ENCODE measurements around the gene RAB40C.
"Not testable (repeated sequence)": the region's sequence is repeated elsewhere in the genome, so short reads cannot be mapped to it uniquely, and the experiment has no call there.

The RAB40C gene

GRCh38 chr16:591892-592517, 2.1 kb downstream of the RAB40C start:
- peak overlapping the region; percentile 90 for H3K4me3 Mint-ChIP-seq
- H3K36me3 Mint-ChIP-seq (ENCODE audit: insufficient read depth), result peaks cover 27% of the 10 kb centered on the region
- no peaks in the 10 kb centered on the region for H3K27me3 Mint-ChIP-seq
- H3K9me3 Mint-ChIP-seq, result no peaks in the 10 kb centered on the region
- H3K4me1 Mint-ChIP-seq, result peaks cover 59% of the 10 kb centered on the region
- no peak for DNase-seq (ENCODE audit: low spot score in 2 of 2)
- H3K27ac Mint-ChIP-seq (ENCODE audit: low read depth), result no peak overlapping the region
- no peak for ATAC-seq (replicated peaks; ENCODE audit: extremely low read depth, poor library complexity, severe bottlenecking)

DNA sequence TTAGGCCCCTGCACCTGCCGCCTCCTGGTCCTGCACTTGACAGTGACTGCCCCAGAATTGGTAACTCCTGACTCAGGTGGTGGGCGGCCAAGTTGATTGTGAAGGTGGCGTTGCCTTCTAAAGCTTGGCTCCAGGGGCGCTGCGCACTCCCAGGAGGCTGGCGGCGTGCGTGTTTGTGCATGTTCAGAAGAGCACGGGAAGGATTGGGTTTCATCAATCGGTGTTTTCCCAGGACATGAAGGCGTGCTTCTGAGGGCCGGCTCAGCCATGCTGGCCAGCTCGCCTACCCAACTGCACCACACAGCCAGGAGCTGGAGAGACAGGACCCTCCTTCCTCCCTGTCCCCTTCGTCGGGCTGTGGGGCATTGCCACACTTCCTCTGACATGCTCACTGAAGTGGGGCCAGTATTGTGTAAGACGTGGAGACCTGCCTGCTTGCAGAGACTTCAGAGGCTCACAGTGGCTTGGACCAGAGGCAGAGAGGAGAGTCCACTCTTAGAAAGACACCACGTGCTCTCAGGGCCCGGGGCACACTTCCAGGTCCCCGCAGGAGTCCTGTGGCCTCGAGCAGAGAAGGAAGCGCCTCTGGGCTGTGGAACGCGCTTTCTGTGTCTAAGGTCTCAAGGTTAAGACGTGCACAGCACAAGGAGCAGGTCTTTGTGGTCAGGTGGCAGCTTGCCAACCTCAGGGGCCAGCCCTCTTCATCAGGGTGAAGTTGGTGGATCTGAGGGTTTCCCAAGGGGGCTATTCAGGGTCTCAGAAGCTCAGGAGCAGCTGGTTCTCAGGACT, 2.8 kb downstream of the RAB40C start:
- no peak for DNase-seq (ENCODE audit: low spot score in 2 of 2)
- H3K4me3 Mint-ChIP-seq, result no peak overlapping the region
- peaks cover 25% of the 10 kb centered on the region for H3K36me3 Mint-ChIP-seq (ENCODE audit: insufficient read depth)
- no peaks in the 10 kb centered on the region for H3K9me3 Mint-ChIP-seq
- no peaks in the 10 kb centered on the region for H3K27me3 Mint-ChIP-seq
- no peak overlapping the region for H3K27ac Mint-ChIP-seq (ENCODE audit: low read depth)
- ATAC-seq (replicated peaks; ENCODE audit: extremely low read depth, poor library complexity, severe bottlenecking), result no peak
- peaks cover 60% of the 10 kb centered on the region for H3K4me1 Mint-ChIP-seq

DNA sequence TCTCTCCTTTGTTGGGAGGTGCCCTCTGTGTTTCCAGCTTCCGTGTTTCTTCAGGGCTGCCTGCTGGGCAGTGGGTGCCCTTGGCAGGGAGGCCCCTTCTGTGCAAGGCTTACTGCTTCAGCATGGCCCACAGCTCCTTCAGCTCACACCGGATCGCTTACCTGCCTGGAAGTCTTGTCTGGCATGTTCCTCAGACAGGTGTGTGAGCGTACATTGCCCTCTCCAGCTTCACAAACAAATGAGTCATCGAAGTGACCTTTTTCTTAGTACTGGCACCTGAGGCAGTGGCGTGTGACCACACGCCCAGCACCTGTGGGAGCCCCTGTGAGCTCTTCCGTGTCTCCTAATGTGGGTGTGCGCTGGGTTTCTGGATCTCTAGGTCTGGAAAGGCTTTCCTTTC, 3.5 kb downstream of the RAB40C start:
- Mint-ChIP-seq H3K9me3 (no peaks in the 10 kb centered on the region), H3K36me3 (ENCODE audit: insufficient read depth) (peaks cover 21% of the 10 kb centered on the region), H3K27ac (ENCODE audit: low read depth) (no peak overlapping the region), H3K4me3 (no peak overlapping the region), H3K4me1 (peaks cover 56% of the 10 kb centered on the region), H3K27me3 (no peaks in the 10 kb centered on the region)
- no peak for ATAC-seq (replicated peaks; ENCODE audit: extremely low read depth, poor library complexity, severe bottlenecking)
- no peak for DNase-seq (ENCODE audit: low spot score in 2 of 2)

DNA sequence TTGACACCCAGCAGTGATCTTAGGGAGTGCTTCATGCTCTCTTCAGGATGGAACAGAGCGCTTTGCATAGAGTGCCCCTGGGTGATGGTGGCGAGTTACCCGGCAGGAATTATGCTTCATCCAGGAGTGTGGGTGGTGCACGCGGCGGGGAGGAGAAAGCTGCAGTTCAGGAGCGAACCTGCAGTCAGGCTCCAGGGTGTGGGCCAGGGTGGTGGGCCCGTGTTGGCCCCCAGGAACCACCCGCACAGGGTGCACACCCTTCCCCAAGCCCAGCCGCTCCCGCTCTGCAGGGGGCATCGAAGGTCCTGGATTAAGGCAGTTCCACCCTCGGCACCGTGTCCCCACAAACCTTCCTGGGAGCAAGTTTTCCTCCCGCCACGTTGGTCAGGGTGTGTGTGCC, 3.9 kb downstream of the RAB40C start:
- H3K9me3 Mint-ChIP-seq, result no peaks in the 10 kb centered on the region
- no peaks in the 10 kb centered on the region for H3K27me3 Mint-ChIP-seq
- DNase-seq (ENCODE audit: low spot score in 2 of 2) (no peak), ATAC-seq (replicated peaks; ENCODE audit: extremely low read depth, poor library complexity, severe bottlenecking) (no peak)
- H3K27ac Mint-ChIP-seq (ENCODE audit: low read depth), result no peak overlapping the region
- peaks cover 18% of the 10 kb centered on the region for H3K36me3 Mint-ChIP-seq (ENCODE audit: insufficient read depth)
- no peak overlapping the region for H3K4me3 Mint-ChIP-seq
- H3K4me1 Mint-ChIP-seq, result peaks cover 53% of the 10 kb centered on the region

GRCh38 chr16:595094-595528, 5.2 kb downstream of the RAB40C start:
- Mint-ChIP-seq H3K36me3 (ENCODE audit: insufficient read depth) (peaks cover 11% of the 10 kb centered on the region), H3K27ac (ENCODE audit: low read depth) (no peak overlapping the region), H3K4me1 (peaks cover 53% of the 10 kb centered on the region), H3K4me3 (no peak overlapping the region), H3K9me3 (no peaks in the 10 kb centered on the region), H3K27me3 (no peaks in the 10 kb centered on the region)
- ATAC-seq (replicated peaks; ENCODE audit: extremely low read depth, poor library complexity, severe bottlenecking), result no peak
- no peak for DNase-seq (ENCODE audit: low spot score in 2 of 2)

DNA sequence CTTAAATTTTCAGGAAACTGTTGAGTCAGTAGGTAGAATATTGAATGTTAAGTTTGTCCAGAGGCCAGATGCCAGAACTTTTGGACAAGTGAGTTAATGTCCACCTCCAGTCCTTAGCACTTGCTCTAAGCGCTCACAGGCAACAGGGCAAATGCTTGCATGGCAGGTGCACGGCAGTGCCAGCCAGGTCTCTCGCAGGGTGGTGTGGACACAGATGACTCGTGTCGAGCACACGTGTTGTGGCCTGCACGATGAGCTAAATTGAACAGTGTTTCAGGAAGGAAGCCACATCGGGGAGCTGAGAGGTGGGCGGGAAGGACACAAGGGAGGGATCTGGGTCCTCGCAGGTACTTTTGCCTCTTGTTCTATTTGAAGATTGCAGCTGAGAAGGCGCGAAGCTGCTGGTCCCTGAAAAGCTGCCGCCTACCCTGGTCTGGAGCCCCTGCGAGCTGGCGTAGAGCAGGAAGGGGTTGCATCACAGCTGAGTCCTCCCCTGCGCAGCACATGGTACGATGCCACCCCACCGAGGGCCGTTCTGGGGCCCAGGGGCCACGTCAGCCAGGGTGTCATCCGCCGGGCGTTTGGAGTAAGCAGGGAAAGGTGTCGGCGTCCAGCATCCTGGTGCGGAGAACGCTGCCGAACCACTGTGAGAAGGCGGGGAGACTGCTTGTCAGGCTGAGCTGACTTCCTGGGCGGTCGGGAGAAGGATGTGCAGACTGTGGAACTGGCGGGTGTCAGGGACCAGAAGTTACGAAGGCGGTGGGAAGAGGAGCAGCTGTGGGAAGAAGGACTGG, 6.3 kb downstream of the RAB40C start:
- Mint-ChIP-seq H3K4me3 (no peak overlapping the region), H3K27ac (ENCODE audit: low read depth) (peak overlapping the region; percentile 83), H3K27me3 (no peaks in the 10 kb centered on the region), H3K4me1 (peaks cover 45% of the 10 kb centered on the region), H3K9me3 (no peaks in the 10 kb centered on the region), H3K36me3 (ENCODE audit: insufficient read depth) (peaks cover 12% of the 10 kb centered on the region)
- no peak for DNase-seq (ENCODE audit: low spot score in 2 of 2)
- no peak for ATAC-seq (replicated peaks; ENCODE audit: extremely low read depth, poor library complexity, severe bottlenecking)

- no peak for DNase-seq (ENCODE audit: low spot score in 2 of 2)
- peak overlapping the region; percentile 83 for H3K27ac Mint-ChIP-seq (ENCODE audit: low read depth)
- peaks cover 42% of the 10 kb centered on the region for H3K4me1 Mint-ChIP-seq
- no peaks in the 10 kb centered on the region for H3K27me3 Mint-ChIP-seq
- H3K36me3 Mint-ChIP-seq (ENCODE audit: insufficient read depth), result peaks cover 10% of the 10 kb centered on the region
- H3K9me3 Mint-ChIP-seq, result no peaks in the 10 kb centered on the region
- no peak for ATAC-seq (replicated peaks; ENCODE audit: extremely low read depth, poor library complexity, severe bottlenecking)
- no peak overlapping the region for H3K4me3 Mint-ChIP-seq
Measured at GRCh38 chr16:596736-597060, 6.8 kb downstream of the RAB40C start.

DNA sequence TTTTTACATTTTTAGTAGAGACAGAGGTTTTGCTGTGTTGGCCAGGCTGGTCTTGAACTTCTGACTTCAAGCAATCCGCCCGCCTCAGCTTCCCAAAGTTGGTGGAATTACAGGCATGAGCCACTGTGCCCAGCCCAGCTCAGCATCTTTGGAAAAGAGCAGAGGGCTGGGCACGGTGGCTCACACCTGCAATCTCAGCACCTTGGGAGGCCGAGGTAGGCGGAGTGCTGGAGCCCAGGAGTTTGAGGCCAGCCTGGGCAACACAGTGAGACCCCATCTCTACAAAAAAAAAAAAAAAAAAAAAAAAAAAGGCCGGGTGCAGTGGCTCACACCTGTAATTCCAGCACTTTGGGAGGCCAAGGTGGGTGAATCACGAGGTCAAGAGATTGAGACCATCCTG, 7.8 kb downstream of the RAB40C start:
- H3K27me3 Mint-ChIP-seq; H3K27ac Mint-ChIP-seq (ENCODE audit: low read depth); H3K4me3 Mint-ChIP-seq; H3K9me3 Mint-ChIP-seq; DNase-seq (ENCODE audit: low spot score in 2 of 2); ATAC-seq (replicated peaks; ENCODE audit: extremely low read depth, poor library complexity, severe bottlenecking): not testable (repeated sequence)
- Mint-ChIP-seq H3K36me3 (ENCODE audit: insufficient read depth) (peaks cover 15% of the 10 kb centered on the region), H3K4me1 (peaks cover 36% of the 10 kb centered on the region)

DNA sequence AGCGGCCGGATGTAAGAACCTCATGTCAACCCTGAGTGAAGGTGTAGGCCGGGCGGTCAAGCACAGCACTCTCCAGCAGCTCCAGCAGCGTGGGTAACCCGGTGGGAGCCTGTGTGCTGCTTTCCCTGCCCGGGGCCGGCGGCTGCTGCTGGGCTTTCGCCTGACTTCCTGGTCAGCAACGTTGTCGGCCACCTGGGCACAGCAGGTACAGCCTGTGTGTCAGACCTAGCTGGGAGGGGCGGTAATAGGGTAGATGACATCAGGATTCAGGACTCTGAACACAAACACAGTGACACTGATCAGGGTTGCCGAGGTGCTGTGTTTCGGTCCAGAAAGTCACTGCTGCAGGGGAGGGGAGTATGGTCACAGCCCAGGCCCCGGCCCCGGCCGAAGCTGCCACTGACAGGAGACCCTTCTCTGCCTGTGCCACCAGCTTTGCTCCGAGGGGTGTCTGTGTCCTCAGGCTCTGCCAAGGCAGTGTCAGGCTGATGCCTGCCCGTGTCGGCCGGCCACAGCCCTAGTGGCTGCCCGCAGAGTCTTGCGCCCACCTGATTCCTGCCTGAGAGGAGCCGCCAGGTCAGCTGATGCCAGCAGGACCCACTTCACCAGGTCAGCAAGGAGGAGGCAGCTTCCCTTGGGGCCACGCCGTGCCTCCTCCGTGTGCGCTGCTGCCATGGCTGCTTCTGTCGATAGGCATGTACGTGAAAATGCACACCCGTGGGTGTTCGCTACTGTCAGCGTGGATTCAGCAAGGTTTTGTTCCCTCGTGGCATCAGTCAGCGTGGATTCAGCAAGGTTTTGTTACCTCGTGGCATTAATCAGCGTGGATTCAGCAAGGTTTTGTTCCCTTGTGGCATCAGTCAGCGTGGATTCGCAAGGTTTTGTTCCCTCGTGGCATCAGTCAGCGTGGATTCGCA, 9.2 kb downstream of the RAB40C start:
- Mint-ChIP-seq H3K4me3 (no peak overlapping the region), H3K36me3 (ENCODE audit: insufficient read depth) (peaks cover 13% of the 10 kb centered on the region), H3K27me3 (no peaks in the 10 kb centered on the region), H3K9me3 (no peaks in the 10 kb centered on the region), H3K4me1 (peaks cover 33% of the 10 kb centered on the region), H3K27ac (ENCODE audit: low read depth) (no peak overlapping the region)
- DNase-seq (ENCODE audit: low spot score in 2 of 2), result no peak
- no peak for ATAC-seq (replicated peaks; ENCODE audit: extremely low read depth, poor library complexity, severe bottlenecking)

DNA sequence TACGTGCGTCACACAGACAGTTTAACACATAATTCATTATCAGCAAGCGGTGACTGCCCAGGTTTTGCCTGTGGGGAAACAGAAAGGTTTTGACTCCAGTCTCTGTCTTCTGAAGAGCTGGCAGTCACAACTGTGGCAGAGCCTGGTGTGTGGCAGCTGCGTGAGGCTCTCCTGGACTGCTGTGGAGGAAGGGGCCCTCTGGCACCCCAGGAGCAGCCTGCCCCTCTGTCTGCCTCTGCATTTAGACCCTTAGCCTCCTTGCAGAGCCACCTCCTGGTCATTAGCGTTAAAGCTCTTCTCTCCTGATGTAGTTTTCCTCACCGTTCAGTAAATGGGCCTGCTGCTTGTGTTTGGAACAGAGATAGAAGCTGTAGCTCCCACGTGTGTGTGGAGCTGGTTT, 10.9 kb downstream of the RAB40C start:
- Mint-ChIP-seq H3K36me3 (ENCODE audit: insufficient read depth) (peaks cover 9% of the 10 kb centered on the region), H3K27ac (ENCODE audit: low read depth) (no peak overlapping the region)
- DNase-seq (ENCODE audit: low spot score in 2 of 2), result no peak

GRCh38 chr16:603933-604332, 14.1 kb downstream of the RAB40C start:
- peaks cover 11% of the 10 kb centered on the region for H3K4me1 Mint-ChIP-seq
- ATAC-seq (replicated peaks; ENCODE audit: extremely low read depth, poor library complexity, severe bottlenecking), result no peak
- H3K27me3 Mint-ChIP-seq, result no peaks in the 10 kb centered on the region
- H3K9me3 Mint-ChIP-seq, result no peaks in the 10 kb centered on the region
- no peak for DNase-seq (ENCODE audit: low spot score in 2 of 2)
- H3K27ac Mint-ChIP-seq (ENCODE audit: low read depth), result no peak overlapping the region
- H3K36me3 Mint-ChIP-seq (ENCODE audit: insufficient read depth), result peaks cover 7% of the 10 kb centered on the region
- H3K4me3 Mint-ChIP-seq, result no peak overlapping the region

More for the DNA sequence above, 10.9 kb downstream of the RAB40C start:
- H3K27me3 Mint-ChIP-seq, result no peaks in the 10 kb centered on the region
- ATAC-seq (replicated peaks; ENCODE audit: extremely low read depth, poor library complexity, severe bottlenecking), result no peak
- H3K4me3 Mint-ChIP-seq, result no peak overlapping the region
- no peaks in the 10 kb centered on the region for H3K9me3 Mint-ChIP-seq
- peaks cover 21% of the 10 kb centered on the region for H3K4me1 Mint-ChIP-seq

GRCh38 chr16:606656-607307, 16.9 kb downstream of the RAB40C start:
- H3K27me3 Mint-ChIP-seq, result no peaks in the 10 kb centered on the region
- peaks cover 3% of the 10 kb centered on the region for H3K36me3 Mint-ChIP-seq (ENCODE audit: insufficient read depth)
- ATAC-seq (replicated peaks; ENCODE audit: extremely low read depth, poor library complexity, severe bottlenecking), result no peak
- H3K27ac Mint-ChIP-seq (ENCODE audit: low read depth), result no peak overlapping the region
- DNase-seq (ENCODE audit: low spot score in 2 of 2), result no peak
- no peak overlapping the region for H3K4me3 Mint-ChIP-seq
- no peaks in the 10 kb centered on the region for H3K9me3 Mint-ChIP-seq
- H3K4me1 Mint-ChIP-seq, result peaks cover 29% of the 10 kb centered on the region
